HAP-1 (cell line): ENCODE measurements around the gene SLC12A7.
"Not testable (repeated sequence)": the region's sequence is repeated elsewhere in the genome, so short reads cannot be mapped to it uniquely, and the experiment has no call there.

Experiments used
- DNase-seq, 2 experiments: peaks; one replicate each; pipeline ENCODE4 v3.0.0-alpha.2; 2016 to 2020; ENCODE audit warnings: low spot score in 2 of 2
- H3K27me3 ChIP-seq: fragments of 250-450 bp; sonication (Bioruptor Pico); 2 replicates; pipeline ENCODE4 v1.5.1; 2020; ENCODE audit warnings: low read depth, mild to moderate bottlenecking, moderate library complexity
- H3K36me3 ChIP-seq: fragments of 250-450 bp; sonication (Bioruptor Pico); replicated peaks from 2 replicates; pipeline ENCODE4 v1.5.1; 2020; ENCODE audit warnings: mild to moderate bottlenecking
- H3K4me1 ChIP-seq: fragments of 250-450 bp; sonication (Bioruptor Pico); 2 replicates; pipeline ENCODE4 v1.5.1; 2020; ENCODE audit warnings: mild to moderate bottlenecking
- H3K4me3 ChIP-seq: fragments of 250-450 bp; sonication (Bioruptor Pico); 2 replicates; pipeline ENCODE4 v1.5.1; 2020; ENCODE audit warnings: mild to moderate bottlenecking, moderate library complexity
- H3K9me3 ChIP-seq: fragments of 250-450 bp; sonication (Bioruptor Pico); 2 replicates; pipeline ENCODE4 v1.5.1; 2020; ENCODE audit warnings: mild to moderate bottlenecking, moderate library complexity
- in situ Hi-C: fragments of 300-500 bp; cut with MboI; formaldehyde crosslinking; loops from 3 replicates; pipeline ENCODE4 v1.14.3; 2020; ENCODE audit warnings: low sequenced_read_pairs, inconsistent platforms, mixed read lengths

SLC12A7 gene

DNA sequence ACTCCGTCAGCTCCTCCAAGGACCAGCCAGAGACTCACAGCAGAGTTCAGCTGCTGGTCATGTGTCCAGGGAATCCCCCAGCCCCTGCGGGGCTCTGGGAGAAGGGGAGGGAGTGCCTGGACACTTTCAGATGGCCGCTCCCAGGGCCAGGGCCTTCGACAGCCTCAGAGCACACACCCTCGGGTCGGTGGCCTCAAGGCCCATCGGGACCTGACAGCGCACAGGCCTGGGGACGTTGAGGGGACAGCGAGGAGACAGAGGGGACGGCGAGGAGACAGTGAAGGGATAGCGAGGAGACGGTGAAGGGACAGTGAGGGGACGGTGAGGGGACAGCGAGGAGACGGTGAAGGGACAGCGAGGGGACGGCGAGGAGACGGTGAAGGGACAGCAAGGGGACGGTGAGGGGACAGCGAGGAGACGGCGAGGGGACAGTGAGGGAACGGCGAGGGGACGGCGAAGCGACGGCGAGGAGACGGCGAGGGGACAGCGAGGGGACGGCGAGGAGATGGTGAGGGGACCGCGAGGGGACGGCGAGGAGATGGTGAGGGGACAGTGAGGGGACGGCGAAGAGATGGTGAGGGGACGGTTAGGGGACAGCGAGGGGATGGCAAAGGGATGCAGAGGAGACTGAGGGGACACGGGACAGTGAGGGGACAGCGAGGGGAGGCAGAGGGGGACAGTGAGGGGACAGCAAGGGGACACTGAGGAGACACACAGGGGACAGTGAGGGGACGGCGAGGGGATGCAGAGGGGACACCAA, 47.3 kb downstream of the SLC12A7 start:
- Histone ChIP-seq H3K4me1 (no peaks in the 10 kb centered on the region), H3K36me3 (no peaks in the 10 kb centered on the region)
- in situ Hi-C loops = no loop called here

DNA sequence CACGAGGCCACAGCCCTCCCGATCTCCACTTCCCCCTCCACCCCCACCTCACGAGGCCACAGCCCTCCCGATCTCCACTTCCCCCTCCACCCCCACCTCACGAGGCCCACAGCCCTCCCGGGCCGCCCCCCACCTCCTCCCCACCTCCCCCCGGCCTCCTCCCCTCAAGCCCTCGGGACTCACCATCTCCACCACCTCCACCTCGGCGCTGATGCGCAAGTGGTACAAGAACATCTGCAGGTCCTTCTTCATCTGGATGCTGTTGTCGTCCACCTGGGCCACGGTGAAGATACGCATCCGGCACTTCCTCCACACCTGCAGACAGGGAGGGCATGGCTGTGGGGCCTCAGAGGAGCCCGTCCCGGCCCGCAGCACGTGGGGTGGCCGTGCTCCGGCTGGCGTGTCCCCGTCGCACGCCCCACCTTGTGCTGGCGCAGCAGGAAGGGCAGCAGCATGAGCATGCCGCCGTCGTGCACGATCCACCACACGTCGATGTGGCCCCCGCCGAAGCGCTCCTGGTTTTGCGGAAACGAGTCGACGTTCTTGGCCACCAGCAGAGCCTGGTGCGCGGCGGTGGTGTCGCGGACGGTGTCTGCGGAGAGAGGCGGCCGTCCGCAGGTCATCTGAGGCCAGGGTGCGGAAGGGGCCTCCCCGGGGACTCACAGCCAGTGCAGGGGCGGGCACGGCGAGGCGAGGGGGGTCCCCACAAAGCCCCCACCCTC, 48.0 kb downstream of the SLC12A7 start:
- Histone ChIP-seq H3K27me3 (no peaks in the 10 kb centered on the region), H3K9me3 (no peaks in the 10 kb centered on the region), H3K4me3 (no peak overlapping the region), H3K4me1 (no peaks in the 10 kb centered on the region), H3K36me3 (0 out of 2 replicates have a peak, but pooled peaks cover 2% of the 10 kb centered on the region)
- DNase-seq = no peak
- in situ Hi-C loops = no loop called here

More for the DNA sequence above, 47.3 kb downstream of the SLC12A7 start:
- Histone ChIP-seq H3K4me3 (no peak overlapping the region), H3K9me3 (no peaks in the 10 kb centered on the region), H3K27me3 (no peaks in the 10 kb centered on the region)
- no peak for DNase-seq

DNA sequence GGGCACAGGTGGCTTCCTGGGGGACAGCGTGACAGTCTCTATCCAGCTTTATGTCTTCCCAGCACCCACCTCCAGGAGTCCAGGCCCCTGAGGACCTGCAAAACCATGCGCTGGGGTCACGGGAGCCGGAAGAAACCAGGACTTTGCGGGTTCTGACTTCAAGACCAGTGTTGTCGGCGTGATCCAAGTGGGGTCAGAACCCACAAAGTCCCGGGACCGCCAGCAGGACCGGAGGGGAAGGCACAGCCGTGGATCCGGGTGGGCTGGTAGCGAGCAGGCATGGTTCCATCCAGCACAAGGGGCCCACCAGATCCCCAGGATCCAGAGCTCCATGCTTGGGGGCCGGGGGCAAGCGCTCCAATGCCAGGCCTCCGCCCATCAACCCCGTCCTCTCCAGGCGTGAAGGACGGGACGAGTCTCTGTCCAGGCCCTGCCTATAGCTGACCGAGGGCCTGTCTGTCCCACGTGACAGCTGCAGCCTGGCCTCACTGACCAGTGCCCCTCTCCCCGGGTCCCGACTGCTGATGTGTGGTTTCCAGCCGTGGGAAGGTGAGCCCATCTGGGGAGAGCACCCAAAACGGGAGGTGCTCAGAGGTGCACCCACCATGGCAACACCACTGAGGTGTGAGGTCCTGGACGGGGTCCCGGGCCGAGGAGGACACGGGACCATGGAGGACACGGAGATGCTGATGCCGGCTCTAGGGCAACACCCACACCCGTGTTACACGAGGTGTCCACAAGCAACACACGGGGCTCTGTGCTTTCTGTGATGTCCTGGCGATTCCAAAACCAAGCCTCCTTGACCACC, 48.9 kb downstream of the SLC12A7 start:
- in situ Hi-C loops = no loop called here
- no peak for DNase-seq
- no peaks in the 10 kb centered on the region for H3K9me3 ChIP-seq
- H3K36me3 ChIP-seq = 0 out of 2 replicates have a peak, but pooled peaks cover 2% of the 10 kb centered on the region
- H3K27me3 ChIP-seq = no peaks in the 10 kb centered on the region
- H3K4me3 ChIP-seq = no peak overlapping the region
- H3K4me1 ChIP-seq = no peaks in the 10 kb centered on the region

- no peaks in the 10 kb centered on the region for H3K9me3 ChIP-seq
- no peaks in the 10 kb centered on the region for H3K4me1 ChIP-seq
- in situ Hi-C loops = no loop called here
- H3K27me3 ChIP-seq = no peaks in the 10 kb centered on the region
- DNase-seq = no peak
- no peak overlapping the region for H3K4me3 ChIP-seq
- 0 out of 2 replicates have a peak, but pooled peaks cover 2% of the 10 kb centered on the region for H3K36me3 ChIP-seq
Observed at GRCh38 chr5:1061916-1062315, 49.9 kb downstream of the SLC12A7 start.

GRCh38 chr5:1061292-1061691, 50.6 kb downstream of the SLC12A7 start:
- in situ Hi-C loops = not testable (repeated sequence)

GRCh38 chr5:1060535-1060981, 51.3 kb downstream of the SLC12A7 start:
- in situ Hi-C loops = no loop called here
- Histone ChIP-seq H3K9me3 (no peaks in the 10 kb centered on the region), H3K4me1 (no peaks in the 10 kb centered on the region), H3K4me3 (no peak overlapping the region), H3K36me3 (0 out of 2 replicates have a peak, but pooled peaks cover 2% of the 10 kb centered on the region), H3K27me3 (no peaks in the 10 kb centered on the region)
- DNase-seq = no peak

More at GRCh38 chr5:1061292-1061691, 50.6 kb downstream of the SLC12A7 start:
- H3K36me3 ChIP-seq, DNase-seq, H3K9me3 ChIP-seq, H3K4me3 ChIP-seq, H3K4me1 ChIP-seq, H3K27me3 ChIP-seq: not testable (repeated sequence)

- DNase-seq = no peak
- 0 out of 2 replicates have a peak, but pooled peaks cover 2% of the 10 kb centered on the region for H3K36me3 ChIP-seq
- H3K4me3 ChIP-seq = no peak overlapping the region
Observed at GRCh38 chr5:1059884-1060263, 52.0 kb downstream of the SLC12A7 start.

GRCh38 chr5:1058988-1059883, 52.6 kb downstream of the SLC12A7 start:
- no peaks in the 10 kb centered on the region for H3K9me3 ChIP-seq
- H3K4me3 ChIP-seq = no peak overlapping the region
- in situ Hi-C loops = no loop called here
- 0 out of 2 replicates have a peak, but pooled peaks cover 2% of the 10 kb centered on the region for H3K36me3 ChIP-seq
- no peaks in the 10 kb centered on the region for H3K27me3 ChIP-seq
- DNase-seq = no peak
- no peaks in the 10 kb centered on the region for H3K4me1 ChIP-seq

More at GRCh38 chr5:1059884-1060263, 52.0 kb downstream of the SLC12A7 start:
- Histone ChIP-seq H3K9me3 (no peaks in the 10 kb centered on the region), H3K4me1 (no peaks in the 10 kb centered on the region), H3K27me3 (no peaks in the 10 kb centered on the region)
- in situ Hi-C loops = no loop called here

GRCh38 chr5:1058083-1058945, 53.5 kb downstream of the SLC12A7 start:
- no peak overlapping the region for H3K4me3 ChIP-seq
- no peaks in the 10 kb centered on the region for H3K9me3 ChIP-seq
- no peak for DNase-seq
- H3K36me3 ChIP-seq = 0 out of 2 replicates have a peak, but pooled peaks cover 2% of the 10 kb centered on the region
- H3K27me3 ChIP-seq = no peaks in the 10 kb centered on the region
- in situ Hi-C loops = no loop called here
- no peaks in the 10 kb centered on the region for H3K4me1 ChIP-seq

DNA sequence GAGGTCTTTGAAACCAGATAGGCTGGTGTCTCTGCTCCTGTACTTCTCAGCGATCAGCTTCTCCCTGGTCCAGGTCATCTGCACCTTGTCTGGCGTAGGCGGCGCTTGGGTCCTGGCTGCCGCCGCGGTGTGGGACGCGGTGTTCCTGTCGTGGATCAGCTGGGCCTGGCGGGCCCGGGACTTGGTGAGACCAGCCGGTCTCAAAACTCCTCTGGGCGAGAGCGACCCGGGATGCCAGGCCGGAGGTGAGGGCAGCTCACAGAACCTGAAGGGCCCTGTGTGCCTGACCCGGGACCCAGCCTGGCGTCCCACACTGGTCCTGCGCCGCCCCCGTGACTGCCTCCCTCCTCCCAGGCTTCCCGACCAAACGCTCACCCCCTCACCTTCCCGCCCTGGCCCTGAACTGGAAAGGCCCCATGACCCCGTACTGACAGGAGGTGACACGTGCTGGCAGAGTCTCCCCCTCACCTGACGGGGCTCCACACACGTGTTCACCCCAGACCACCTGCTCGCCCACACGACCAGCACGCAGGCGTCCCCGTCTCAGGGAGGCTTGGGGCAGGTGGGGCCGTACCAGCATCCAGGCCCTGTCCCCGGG, 54.3 kb downstream of the SLC12A7 start:
- H3K4me1 ChIP-seq = no peaks in the 10 kb centered on the region
- no peak overlapping the region for H3K4me3 ChIP-seq
- DNase-seq = no peak
- no peaks in the 10 kb centered on the region for H3K27me3 ChIP-seq
- H3K9me3 ChIP-seq = no peaks in the 10 kb centered on the region
- in situ Hi-C loops = no loop called here
- H3K36me3 ChIP-seq = 0 out of 2 replicates have a peak, but pooled peaks cover 2% of the 10 kb centered on the region

GRCh38 chr5:1056611-1057484, 55.0 kb downstream of the SLC12A7 start:
- no peak for DNase-seq
- in situ Hi-C loops = no loop called here
- H3K9me3 ChIP-seq = no peaks in the 10 kb centered on the region
- H3K4me3 ChIP-seq = no peak overlapping the region
- H3K4me1 ChIP-seq = no peaks in the 10 kb centered on the region
- 0 out of 2 replicates have a peak, but pooled peaks cover 2% of the 10 kb centered on the region for H3K36me3 ChIP-seq
- no peaks in the 10 kb centered on the region for H3K27me3 ChIP-seq
